ENCODE measurements around the gene BICD1. TPM values are rescaled to one million over a fixed set of nuclear protein-coding genes. Genes with fewer than 3 reads are reported as not detected.
"Not testable (repeated sequence)": the region's sequence is repeated elsewhere in the genome, so short reads cannot be mapped to it uniquely, and the experiment has no call there.

The BICD1 gene
- total RNA-seq, 2 experiments from 2014 or later, result 12.5 to 15.9 TPM

- H3K27ac Mint-ChIP-seq, result no peak overlapping the region
- no peaks in the 10 kb centered on the region for H3K4me1 Mint-ChIP-seq
- no peaks in the 10 kb centered on the region for H3K36me3 Mint-ChIP-seq (ENCODE audit: low read depth)
- no peaks in the 10 kb centered on the region for H3K27me3 Mint-ChIP-seq
- CTCF ChIA-PET, result no interaction called here
- DNase-seq, result no peak
- H3K4me3 Mint-ChIP-seq, result no peak overlapping the region
- POLR2A ChIA-PET, result no interaction called here
- H3K9me3 Mint-ChIP-seq, result no peaks in the 10 kb centered on the region
These were observed 120.1 kb downstream of the BICD1 start for GRCh38 chr12:32226768-32227167.

GRCh38 chr12:32229971-32230612 is 123.4 kb downstream of the BICD1 start:
- no peaks in the 10 kb centered on the region for H3K27me3 Mint-ChIP-seq
- no peaks in the 10 kb centered on the region for H3K4me1 Mint-ChIP-seq
- CTCF ChIA-PET, result no interaction called here
- H3K4me3 Mint-ChIP-seq, result no peak overlapping the region
- no peaks in the 10 kb centered on the region for H3K36me3 Mint-ChIP-seq (ENCODE audit: low read depth)
- no peaks in the 10 kb centered on the region for H3K9me3 Mint-ChIP-seq
- POLR2A ChIA-PET, result no interaction called here
- H3K27ac Mint-ChIP-seq, result no peak overlapping the region
- no peak for DNase-seq

GRCh38 chr12:32230613-32230993 is 124.0 kb downstream of the BICD1 start:
- H3K9me3 Mint-ChIP-seq, result no peaks in the 10 kb centered on the region
- ChIA-PET CTCF (no interaction called here), POLR2A (no interaction called here)
- no peaks in the 10 kb centered on the region for H3K4me1 Mint-ChIP-seq
- no peaks in the 10 kb centered on the region for H3K27me3 Mint-ChIP-seq
- no peak overlapping the region for H3K27ac Mint-ChIP-seq
- no peak for DNase-seq
- no peaks in the 10 kb centered on the region for H3K36me3 Mint-ChIP-seq (ENCODE audit: low read depth)
- H3K4me3 Mint-ChIP-seq, result no peak overlapping the region

- H3K27me3 Mint-ChIP-seq; POLR2A ChIA-PET; H3K4me1 Mint-ChIP-seq; CTCF ChIA-PET; H3K9me3 Mint-ChIP-seq; H3K36me3 Mint-ChIP-seq (ENCODE audit: low read depth); DNase-seq; H3K27ac Mint-ChIP-seq; H3K4me3 Mint-ChIP-seq: not testable (repeated sequence)
These were observed 124.7 kb downstream of the BICD1 start for GRCh38 chr12:32231361-32231760.

GRCh38 chr12:32233568-32233967 is 126.9 kb downstream of the BICD1 start:
- H3K4me3 Mint-ChIP-seq, result no peak overlapping the region
- no peak for DNase-seq
- peaks cover 3% of the 10 kb centered on the region for H3K36me3 Mint-ChIP-seq (ENCODE audit: low read depth)
- peaks cover 8% of the 10 kb centered on the region for H3K9me3 Mint-ChIP-seq
- no peaks in the 10 kb centered on the region for H3K27me3 Mint-ChIP-seq
- no peaks in the 10 kb centered on the region for H3K4me1 Mint-ChIP-seq
- ChIA-PET POLR2A (no interaction called here), CTCF (no interaction called here)
- H3K27ac Mint-ChIP-seq, result no peak overlapping the region

- POLR2A ChIA-PET, result no interaction called here
These were observed 128.6 kb downstream of the BICD1 start for GRCh38 chr12:32235251-32235650.

GRCh38 chr12:32240162-32240561 is 133.5 kb downstream of the BICD1 start:
- Mint-ChIP-seq H3K27ac (no peak overlapping the region), H3K36me3 (ENCODE audit: low read depth) (peaks cover 3% of the 10 kb centered on the region), H3K4me1 (no peaks in the 10 kb centered on the region), H3K9me3 (peaks cover 8% of the 10 kb centered on the region), H3K27me3 (no peaks in the 10 kb centered on the region), H3K4me3 (no peak overlapping the region)
- ChIA-PET POLR2A (no interaction called here), CTCF (no interaction called here)
- no peak for DNase-seq

More at GRCh38 chr12:32235251-32235650, 128.6 kb downstream of the BICD1 start:
- no peak overlapping the region for H3K27ac Mint-ChIP-seq
- CTCF ChIA-PET, result no interaction called here
- H3K9me3 Mint-ChIP-seq, result peaks cover 8% of the 10 kb centered on the region
- no peak overlapping the region for H3K4me3 Mint-ChIP-seq
- peaks cover 3% of the 10 kb centered on the region for H3K36me3 Mint-ChIP-seq (ENCODE audit: low read depth)
- no peak for DNase-seq
- H3K4me1 Mint-ChIP-seq, result no peaks in the 10 kb centered on the region
- H3K27me3 Mint-ChIP-seq, result no peaks in the 10 kb centered on the region

GRCh38 chr12:32240831-32241230 is 134.2 kb downstream of the BICD1 start:
- DNase-seq, result no peak
- Mint-ChIP-seq H3K27ac (no peak overlapping the region), H3K27me3 (no peaks in the 10 kb centered on the region), H3K36me3 (ENCODE audit: low read depth) (peaks cover 3% of the 10 kb centered on the region), H3K4me3 (no peak overlapping the region), H3K9me3 (peaks cover 8% of the 10 kb centered on the region), H3K4me1 (no peaks in the 10 kb centered on the region)
- CTCF ChIA-PET, result no interaction called here
- POLR2A ChIA-PET, result no interaction called here

GRCh38 chr12:32242641-32243040 is 136.0 kb downstream of the BICD1 start:
- DNase-seq, result no peak
- Mint-ChIP-seq H3K9me3 (peaks cover 2% of the 10 kb centered on the region), H3K27ac (no peak overlapping the region), H3K36me3 (ENCODE audit: low read depth) (no peaks in the 10 kb centered on the region), H3K4me3 (no peak overlapping the region), H3K4me1 (no peaks in the 10 kb centered on the region), H3K27me3 (no peaks in the 10 kb centered on the region)
- CTCF ChIA-PET, result no interaction called here
- POLR2A ChIA-PET, result no interaction called here

- no peak overlapping the region for H3K4me3 Mint-ChIP-seq
- H3K9me3 Mint-ChIP-seq, result peaks cover 2% of the 10 kb centered on the region
- no peak for DNase-seq
- H3K27ac Mint-ChIP-seq, result no peak overlapping the region
- POLR2A ChIA-PET, result no interaction called here
- no peaks in the 10 kb centered on the region for H3K36me3 Mint-ChIP-seq (ENCODE audit: low read depth)
- no peaks in the 10 kb centered on the region for H3K27me3 Mint-ChIP-seq
- H3K4me1 Mint-ChIP-seq, result no peaks in the 10 kb centered on the region
- CTCF ChIA-PET, result no interaction called here
These were observed 141.9 kb downstream of the BICD1 start for GRCh38 chr12:32248441-32249140.

GRCh38 chr12:32249777-32250176 is 143.1 kb downstream of the BICD1 start:
- Mint-ChIP-seq H3K36me3 (ENCODE audit: low read depth) (no peaks in the 10 kb centered on the region), H3K9me3 (peaks cover 2% of the 10 kb centered on the region), H3K4me1 (no peaks in the 10 kb centered on the region), H3K4me3 (no peak overlapping the region), H3K27ac (no peak overlapping the region), H3K27me3 (no peaks in the 10 kb centered on the region)
- POLR2A ChIA-PET, result interaction anchor here (0.6 kb wide), 1 partner anchor 77 kb away, joined by 3 read pairs; no protein-coding TSS in a partner anchor
- no peak for DNase-seq
- CTCF ChIA-PET, result no interaction called here

GRCh38 chr12:32252199-32253073 is 145.8 kb downstream of the BICD1 start:
- DNase-seq, result no peak
- Mint-ChIP-seq H3K36me3 (ENCODE audit: low read depth) (peaks cover 3% of the 10 kb centered on the region), H3K4me1 (peaks cover 1% of the 10 kb centered on the region), H3K4me3 (no peak overlapping the region), H3K27me3 (no peaks in the 10 kb centered on the region), H3K27ac (no peak overlapping the region), H3K9me3 (peaks cover 2% of the 10 kb centered on the region)
- ChIA-PET CTCF (interaction anchor here (1.1 kb wide), 1 partner anchor 599 kb away, joined by 3 read pairs; no protein-coding TSS in a partner anchor), POLR2A (no interaction called here)

GRCh38 chr12:32253154-32253790 is 146.6 kb downstream of the BICD1 start:
- Mint-ChIP-seq H3K27ac (no peak overlapping the region), H3K4me3 (no peak overlapping the region), H3K4me1 (peaks cover 5% of the 10 kb centered on the region), H3K9me3 (peaks cover 4% of the 10 kb centered on the region), H3K36me3 (ENCODE audit: low read depth) (peaks cover 3% of the 10 kb centered on the region), H3K27me3 (no peaks in the 10 kb centered on the region)
- ChIA-PET CTCF (no interaction called here), POLR2A (no interaction called here)
- no peak for DNase-seq

Measured in activated CD4-positive, alpha-beta memory T cell treated with anti-CD3 and anti-CD28 coated beads, Interleukin-2, amount 10 ng/mL, durations not matched to agents 7 days and 5 days (primary cell).